Activated gamma-delta T cell (primary cell): ENCODE measurements around the gene ABHD11.

Experiments
- DNase-seq: peaks from one replicate; lab custom pipeline; 2025; lab: John Stamatoyannopoulos, UW

The ABHD11 gene

GRCh38 chr7:73701357-73701995 is 37.1 kb downstream of the ABHD11 start:
- no peak for DNase-seq

- no peak for DNase-seq
Measured at GRCh38 chr7:73700581-73701134, 37.9 kb downstream of the ABHD11 start.

GRCh38 chr7:73700069-73700423 is 38.6 kb downstream of the ABHD11 start:
- no peak for DNase-seq

GRCh38 chr7:73699370-73700068 is 39.1 kb downstream of the ABHD11 start:
- DNase-seq: no peak

GRCh38 chr7:73698410-73698809 is 40.2 kb downstream of the ABHD11 start:
- DNase-seq: no peak

- no peak for DNase-seq
Measured at GRCh38 chr7:73696372-73696771, 42.2 kb downstream of the ABHD11 start.

- no peak for DNase-seq
Measured at GRCh38 chr7:73690646-73691045, 48.0 kb downstream of the ABHD11 start.

GRCh38 chr7:73688288-73688687 is 50.3 kb downstream of the ABHD11 start:
- no peak for DNase-seq
